ENCODE measurements around the gene ZCCHC3.

ZCCHC3 gene

GRCh38 chr20:284172-284571 lies 13.2 kb upstream of the ZCCHC3 start:
- DNase-seq, result no peak

DNA sequence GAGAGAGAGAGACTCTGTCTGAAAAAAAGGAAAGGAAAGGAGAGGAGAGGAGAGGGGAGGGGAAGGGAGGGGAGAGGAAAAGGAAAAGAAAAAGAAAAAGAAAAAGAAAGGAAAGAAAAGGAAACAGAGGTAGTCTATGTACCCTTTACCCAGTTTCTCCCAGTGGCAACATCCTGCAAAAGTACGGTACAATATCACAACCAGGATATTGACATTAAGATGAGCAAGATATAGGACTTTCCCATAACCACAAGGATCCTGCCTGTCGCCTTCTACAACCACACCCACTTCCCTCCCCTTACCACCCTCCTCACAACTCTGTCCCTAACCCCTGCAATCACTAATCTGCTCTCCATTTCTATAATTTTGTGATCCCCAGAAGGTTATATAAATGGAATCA lies 10.9 kb upstream of the ZCCHC3 start:
- no peak for DNase-seq

- DNase-seq, result no peak
These were observed 8.2 kb upstream of the ZCCHC3 start for GRCh38 chr20:288956-289692.

GRCh38 chr20:289693-290083 lies 7.7 kb upstream of the ZCCHC3 start:
- no peak for DNase-seq

DNA sequence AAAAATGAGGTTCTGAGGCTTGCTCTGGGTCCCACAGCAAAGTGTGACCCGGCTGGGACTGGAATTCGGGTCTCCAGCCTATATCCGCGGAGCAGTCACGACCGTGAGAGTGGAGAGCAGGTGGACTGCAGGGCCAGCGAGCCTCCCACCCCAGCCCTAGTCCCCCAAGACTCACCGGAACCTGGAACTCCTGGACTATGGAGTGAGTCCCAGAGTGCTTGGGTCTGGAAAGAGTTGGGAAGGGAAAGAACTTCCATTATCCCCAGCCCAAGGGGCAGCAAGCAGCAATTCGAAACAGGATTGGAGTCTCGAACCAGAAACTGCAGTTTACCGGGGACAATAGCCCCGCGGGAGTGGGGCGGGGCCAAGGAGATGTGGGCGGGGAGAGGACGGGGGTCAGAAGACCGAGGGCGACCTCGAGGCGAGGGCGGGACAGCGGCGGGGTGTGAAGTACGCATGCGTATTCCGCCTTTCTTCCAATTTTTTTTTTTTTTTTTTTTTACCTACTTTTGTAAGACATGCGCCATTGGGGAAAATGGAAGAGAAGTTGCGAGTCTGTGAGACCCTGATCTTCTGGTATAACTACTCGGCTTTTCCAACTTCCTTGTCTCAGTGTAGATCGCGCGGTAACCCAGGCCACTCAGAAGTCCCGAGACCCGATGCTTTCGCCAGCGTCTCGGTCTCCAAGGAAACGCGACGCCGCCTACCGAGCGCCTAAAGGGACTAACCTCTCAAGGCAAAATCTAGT lies 7.1 kb upstream of the ZCCHC3 start, which contains the start of gene C20orf96:
TSS of gene C20orf96 (minus strand) at position 667 of the 748 bp plus-strand sequence. CDS start at position 527, 140 bp downstream.
- peak; percentile 31 for DNase-seq

- DNase-seq, result no peak
These were observed 2.8 kb upstream of the ZCCHC3 start for GRCh38 chr20:294602-295001.

GRCh38 chr20:295804-296203 lies 1.6 kb upstream of the ZCCHC3 start:
- no peak for DNase-seq

DNA sequence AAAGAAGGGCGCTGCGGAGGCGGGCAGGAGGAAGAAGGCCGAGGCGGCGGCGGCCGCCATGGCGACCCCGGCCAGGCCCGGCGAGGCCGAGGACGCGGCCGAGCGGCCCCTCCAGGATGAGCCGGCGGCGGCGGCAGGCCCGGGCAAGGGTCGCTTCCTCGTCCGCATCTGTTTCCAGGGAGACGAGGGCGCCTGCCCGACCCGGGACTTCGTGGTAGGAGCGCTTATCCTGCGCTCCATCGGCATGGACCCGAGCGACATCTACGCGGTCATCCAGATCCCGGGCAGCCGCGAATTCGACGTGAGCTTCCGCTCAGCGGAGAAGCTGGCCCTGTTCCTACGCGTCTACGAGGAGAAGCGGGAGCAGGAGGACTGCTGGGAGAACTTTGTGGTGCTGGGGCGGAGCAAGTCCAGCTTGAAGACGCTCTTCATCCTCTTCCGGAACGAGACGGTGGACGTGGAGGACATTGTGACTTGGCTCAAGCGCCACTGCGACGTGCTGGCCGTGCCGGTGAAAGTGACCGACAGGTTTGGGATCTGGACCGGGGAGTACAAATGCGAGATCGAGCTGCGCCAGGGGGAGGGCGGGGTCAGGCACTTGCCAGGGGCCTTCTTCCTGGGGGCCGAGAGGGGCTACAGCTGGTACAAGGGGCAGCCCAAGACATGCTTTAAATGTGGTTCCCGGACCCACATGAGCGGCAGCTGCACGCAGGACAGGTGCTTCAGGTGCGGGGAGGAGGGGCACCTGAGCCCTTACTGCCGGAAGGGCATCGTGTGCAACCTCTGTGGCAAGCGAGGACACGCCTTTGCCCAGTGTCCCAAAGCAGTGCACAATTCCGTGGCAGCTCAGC lies 780 bp downstream of the ZCCHC3 start:
- DNase-seq, result no peak

- no peak for DNase-seq
These were observed 1.5 kb downstream of the ZCCHC3 start for GRCh38 chr20:298776-299391.

DNA sequence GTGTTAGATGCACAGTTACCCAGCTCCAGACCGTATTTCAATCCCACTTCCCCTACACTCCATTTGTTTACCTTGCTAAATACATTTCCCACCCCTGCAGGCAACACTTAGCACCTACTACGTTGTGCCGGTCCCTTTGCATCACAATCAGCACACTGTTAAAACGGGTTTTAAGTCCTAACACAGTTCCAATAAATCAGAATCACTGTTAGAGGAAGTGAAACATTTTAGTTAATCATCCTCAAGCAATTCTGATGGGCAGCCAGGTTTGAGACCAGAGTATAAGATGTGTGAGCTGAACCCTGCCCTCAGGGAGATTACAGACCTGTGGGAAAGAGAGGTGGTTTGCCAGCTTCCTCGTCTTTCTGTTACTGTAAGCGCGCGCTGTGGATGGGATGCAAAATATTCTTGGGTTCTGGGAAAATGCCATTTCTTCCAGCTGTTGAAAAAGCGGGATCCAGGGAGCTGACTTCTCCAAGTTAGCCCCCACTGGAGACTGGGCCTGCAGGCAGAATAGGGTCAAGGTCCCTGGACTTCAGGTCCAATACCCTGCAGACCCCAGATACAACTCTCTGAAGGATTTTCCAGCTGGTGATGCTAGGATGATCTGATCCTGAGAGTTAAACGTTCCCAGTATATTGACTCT lies 3.1 kb downstream of the ZCCHC3 start:
- DNase-seq, result no peak

DNA sequence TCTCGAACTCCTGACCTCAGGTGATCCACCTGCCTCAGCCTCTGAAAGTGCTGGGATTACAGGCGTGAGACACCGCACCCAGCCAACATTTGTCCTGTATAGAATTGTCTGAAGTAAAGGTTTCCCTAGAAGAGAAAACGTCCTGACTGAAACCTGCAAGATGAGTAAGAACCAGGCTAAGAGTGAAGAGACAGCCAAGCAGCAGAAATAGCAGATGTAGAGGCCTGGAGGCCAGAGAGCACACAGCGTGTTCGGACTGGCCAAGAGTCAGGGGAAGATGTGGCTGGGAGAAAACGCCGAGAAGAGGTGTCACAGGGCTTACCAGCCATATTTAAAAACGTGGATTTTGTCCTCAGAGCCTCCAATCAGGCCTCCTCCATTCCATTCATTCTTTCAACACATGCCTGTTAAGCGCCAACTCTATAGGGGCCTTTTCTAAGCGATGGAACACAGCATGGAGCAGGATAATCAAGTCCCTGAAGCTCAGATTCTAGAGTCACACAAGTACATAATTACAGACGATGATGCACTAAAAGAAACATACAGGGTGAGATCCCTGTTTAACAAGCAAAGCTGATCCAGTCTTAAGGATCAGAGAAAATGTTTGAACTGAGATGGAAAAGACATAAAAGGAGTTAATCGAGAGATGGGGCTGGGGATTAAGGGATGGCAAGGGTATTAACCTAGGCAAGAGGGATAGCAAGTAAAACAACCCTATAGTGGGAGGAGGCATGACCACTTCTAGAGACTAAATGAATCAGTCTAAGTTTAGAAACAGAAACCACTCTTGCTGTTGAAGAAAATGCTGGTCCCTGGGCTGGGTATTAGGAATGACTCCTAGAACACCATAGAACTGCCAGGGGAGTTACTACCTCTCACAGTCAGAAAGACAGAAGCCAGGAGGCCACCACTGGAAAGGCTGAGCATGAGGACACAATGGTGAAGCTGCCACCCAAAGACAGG lies 4.8 kb downstream of the ZCCHC3 start:
- no peak for DNase-seq

DNA sequence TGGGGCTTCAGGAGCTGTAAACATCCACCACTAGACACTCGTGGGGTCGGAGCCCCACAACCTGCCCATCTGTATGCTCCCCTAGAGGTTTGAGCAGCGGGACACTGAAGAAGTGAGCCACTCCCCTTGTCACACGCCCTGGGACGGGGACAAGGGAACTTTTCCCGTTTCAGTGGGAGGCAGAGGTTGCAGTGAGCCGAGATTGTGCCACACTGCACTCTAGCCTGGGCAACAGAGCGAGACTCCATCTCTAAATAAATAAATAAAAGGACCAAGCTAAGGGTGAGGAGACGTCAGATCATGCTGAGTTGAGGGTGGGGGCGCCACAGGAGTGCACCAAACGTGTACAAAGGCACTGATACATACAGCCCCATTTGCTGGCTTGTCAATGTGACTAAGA lies 8.4 kb downstream of the ZCCHC3 start:
- no peak for DNase-seq

DNA sequence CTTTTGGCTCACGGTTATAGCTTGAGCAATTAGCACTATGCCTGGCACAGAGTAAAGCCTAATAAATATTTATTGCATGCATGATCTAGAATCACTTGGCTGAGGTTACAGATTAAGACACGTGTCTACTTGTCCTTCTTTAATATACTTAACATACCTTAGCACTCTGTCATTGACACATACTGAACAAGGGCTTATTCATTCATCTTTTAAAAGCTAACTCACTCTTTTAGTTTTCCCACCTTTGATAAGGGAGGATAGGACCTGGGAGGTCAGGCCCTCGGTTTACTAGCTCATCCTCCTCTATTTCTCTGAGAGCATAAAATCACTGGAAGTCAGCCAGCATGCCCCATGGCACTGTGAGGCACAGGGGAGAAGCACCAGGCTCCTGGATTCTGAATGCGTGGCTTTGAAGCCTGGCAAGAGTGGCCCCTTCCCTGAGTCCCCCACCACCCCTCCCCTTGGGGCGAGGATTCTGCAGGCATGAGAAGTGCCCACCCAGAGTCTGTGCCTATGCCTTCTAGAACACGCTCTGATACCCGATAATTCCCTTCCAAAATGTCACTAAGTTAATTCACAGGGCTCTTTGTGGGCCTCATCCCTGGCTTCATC lies 11.2 kb downstream of the ZCCHC3 start:
- no peak for DNase-seq

DNA sequence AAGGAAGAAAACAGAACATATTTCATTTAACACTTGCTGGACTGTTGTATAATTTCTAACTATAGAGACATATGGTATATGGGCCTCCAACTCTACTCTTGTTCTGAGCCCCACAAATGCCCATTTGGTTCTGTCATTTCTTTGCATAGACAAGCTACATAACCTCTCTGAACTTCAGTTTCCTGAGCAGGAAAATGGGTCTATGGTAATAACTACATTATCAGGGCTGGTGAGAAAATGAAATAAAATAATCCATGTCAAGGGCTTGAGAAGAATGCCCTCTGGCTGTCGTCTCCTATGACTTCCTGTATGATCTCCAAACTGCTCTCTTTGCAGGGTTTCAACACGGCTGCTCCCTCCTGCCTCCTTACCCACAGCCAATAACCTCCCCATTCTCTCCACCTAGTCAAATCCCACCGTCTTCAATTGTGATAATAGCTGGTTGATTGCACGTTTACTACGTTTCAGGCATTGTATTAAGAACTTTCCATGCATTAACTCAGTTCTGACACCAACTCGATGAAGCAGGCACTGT lies 12.0 kb downstream of the ZCCHC3 start:
- no peak for DNase-seq

DNA sequence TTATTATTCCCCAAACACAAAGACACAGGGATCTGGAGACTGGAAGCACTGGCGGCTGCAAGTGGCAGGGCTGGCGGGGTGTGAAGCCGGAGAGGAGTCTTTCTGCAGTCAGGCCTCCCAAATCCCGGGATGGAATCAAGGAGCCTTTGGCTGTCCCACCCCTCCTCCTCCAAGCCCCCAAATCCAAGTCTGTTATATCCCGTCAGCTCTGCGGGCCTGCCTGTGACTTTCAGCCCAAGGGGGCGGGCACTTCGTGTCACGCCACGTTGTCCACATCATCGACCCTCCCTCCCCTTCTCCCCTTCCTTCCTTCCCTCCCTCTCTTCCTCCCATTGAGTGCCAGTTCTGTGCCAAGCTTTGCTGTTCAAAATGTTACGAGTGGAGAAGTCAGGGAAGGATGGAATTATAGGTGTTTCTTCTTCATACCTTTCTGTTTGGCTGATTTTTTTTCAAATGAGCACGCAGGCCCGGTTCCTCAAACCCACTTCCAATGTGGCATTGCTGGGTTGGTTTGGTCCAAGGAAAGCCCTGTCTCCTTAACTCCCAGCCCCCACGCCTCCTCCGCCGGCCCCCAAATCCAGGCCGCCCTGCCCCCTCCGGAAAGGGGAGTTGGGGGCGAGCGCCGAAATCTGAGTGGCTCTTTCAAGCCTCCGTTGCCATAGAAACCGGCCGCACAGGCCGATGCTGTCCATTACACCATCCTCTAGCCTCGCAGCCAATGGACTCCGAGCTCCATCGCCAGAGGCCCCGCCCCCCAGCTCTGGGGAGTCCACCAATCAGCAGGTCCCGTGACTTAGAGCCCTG lies 12.7 kb downstream of the ZCCHC3 start:
- peak; percentile 70 for DNase-seq

- DNase-seq, result no peak
These were observed 13.3 kb downstream of the ZCCHC3 start for GRCh38 chr20:310645-311044.

DNA sequence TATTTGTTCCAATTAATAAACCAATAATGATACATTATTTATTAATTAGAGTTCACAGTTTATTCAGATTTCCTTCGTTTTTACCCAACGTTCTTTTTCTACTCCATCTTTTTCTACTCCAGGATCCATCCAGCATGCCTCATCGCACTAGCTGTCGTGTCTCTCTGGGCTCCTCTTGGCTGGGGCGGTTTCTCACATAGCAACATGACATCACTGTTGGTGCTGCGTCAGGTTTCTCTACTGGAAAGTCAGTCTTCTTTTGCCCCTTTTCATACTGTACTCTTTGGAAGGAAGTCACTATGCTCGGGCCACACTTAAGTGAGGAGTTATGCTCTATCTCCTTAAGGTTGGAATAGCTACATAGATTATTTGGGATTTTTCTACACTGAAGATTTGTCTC lies 14.2 kb downstream of the ZCCHC3 start:
- no peak for DNase-seq

DNA sequence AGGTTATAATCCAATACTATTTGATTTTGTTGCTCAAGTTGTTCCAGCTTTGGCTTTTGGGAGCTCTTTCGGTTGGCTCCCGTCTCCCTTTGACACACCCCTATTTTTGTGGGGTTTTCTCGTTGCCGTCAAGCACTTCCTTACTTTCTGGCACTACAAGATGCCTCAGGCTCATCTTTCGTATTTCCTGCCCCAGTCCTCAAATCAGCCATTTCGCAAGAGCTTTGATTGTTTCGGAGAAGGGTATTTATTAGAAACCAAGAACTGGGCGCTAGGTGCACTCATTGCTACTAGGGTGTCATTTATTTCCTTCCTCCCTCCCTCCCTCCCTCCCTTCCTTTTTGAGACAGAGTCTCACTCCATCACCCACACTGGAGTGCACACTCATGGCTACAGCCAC lies 14.7 kb downstream of the ZCCHC3 start:
- no peak for DNase-seq

- DNase-seq, result no peak
These were observed 15.5 kb downstream of the ZCCHC3 start for GRCh38 chr20:312866-313265.

GRCh38 chr20:313402-313801 lies 16.0 kb downstream of the ZCCHC3 start:
- no peak for DNase-seq

Measured in T1000 (cell line).